Cardiac muscle cell (in vitro differentiated cells and primary cell): ENCODE data around the gene MX2. TPM values are rescaled to one million over a fixed set of nuclear protein-coding genes. Genes with fewer than 3 reads are reported as not detected.

Source experiments
- DNase-seq, 2 donors: peaks; one replicate each; pipeline versions ENCODE4 v3.0.0 to v3.0.0-alpha.2; 2010 to 2017; ENCODE audit warnings: low read depth in 1 of 2, low spot score in 1 of 2
- H3K27ac ChIP-seq: fragments of 200-600 bp; sonication (generic); 2 replicates; pipeline ENCODE4 v1.5.1; 2016
- H3K27me3 ChIP-seq: fragments of 200-600 bp; sonication (generic); 2 replicates; pipeline ENCODE4 v1.6.0; 2016; ENCODE audit warnings: control low read depth
- H3K36me3 ChIP-seq: fragments of 200-600 bp; sonication (generic); 2 replicates; pipeline ENCODE4 v1.5.1; 2016; ENCODE audit warnings: control low read depth
- H3K4me1 ChIP-seq: fragments of 200-600 bp; sonication (generic); 2 replicates; pipeline ENCODE4 v1.8.1; 2017; ENCODE audit warnings: low read depth, mild to moderate bottlenecking, mixed run types
- H3K4me3 ChIP-seq: fragments of 200-600 bp; sonication (generic); 2 replicates; pipeline ENCODE4 v1.5.1; 2016; ENCODE audit warnings: mild to moderate bottlenecking
- H3K9me3 ChIP-seq: fragments of 200-600 bp; sonication (generic); 2 replicates; pipeline ENCODE4 v1.5.1; 2017; ENCODE audit warnings: low read depth, mild to moderate bottlenecking, control low read depth
- polyA plus RNA-seq: library from polyadenylated mRNA; unstranded; fragments of >200 nt; fragmentation: Nextera tagmentation; extraction: Ambion mirVana; gene quantifications from 2 replicates; pipeline ENCODE4 v1.2.1, GENCODE V29; 2016
- total RNA-seq: library from RNA; depleted of rRNA; stranded (reverse); fragments of >200 nt; gene quantifications from 2 replicates; pipeline ENCODE4 v1.2.3, GENCODE V29; 2016
- TF ChIP-seq, protein P1 (sequence below): IDR thresholded peaks from 2 replicates; pipeline ENCODE4 v1.5.1; 2012; ENCODE audit warnings: low read depth, mild to moderate bottlenecking, low read length

The MX2 gene
- total and polyA plus RNA-seq, 2 experiments from 2014 or later, result 0.28 to 2.3 TPM

DNA sequence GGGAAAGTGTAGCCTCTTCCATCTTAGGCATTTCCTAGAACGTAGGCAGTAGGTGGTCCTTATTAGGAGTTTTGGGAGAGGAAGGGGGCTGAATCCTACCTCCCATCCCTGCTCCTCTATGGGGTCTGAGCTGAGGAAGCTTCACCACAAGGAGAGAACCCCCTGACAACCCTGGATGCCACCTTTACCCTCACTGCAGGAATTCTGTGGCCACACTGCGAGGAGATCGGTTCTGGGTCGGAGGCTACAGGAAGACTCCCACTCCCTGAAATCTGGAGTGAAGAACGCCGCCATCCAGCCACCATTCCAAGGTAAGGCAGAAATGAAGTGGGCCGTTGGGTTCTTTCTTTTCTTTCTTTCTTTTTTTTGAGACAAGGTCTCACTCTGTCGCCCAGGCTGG lies 65.7 kb downstream of the MX2 start:
- Histone ChIP-seq H3K4me3 (no peak overlapping the region), H3K9me3 (no peaks in the 10 kb centered on the region), H3K4me1 (no peaks in the 10 kb centered on the region), H3K27ac (no peak overlapping the region), H3K27me3 (peaks cover 74% of the 10 kb centered on the region), H3K36me3 (no peaks in the 10 kb centered on the region)
- TF ChIP-seq, protein P1, sequence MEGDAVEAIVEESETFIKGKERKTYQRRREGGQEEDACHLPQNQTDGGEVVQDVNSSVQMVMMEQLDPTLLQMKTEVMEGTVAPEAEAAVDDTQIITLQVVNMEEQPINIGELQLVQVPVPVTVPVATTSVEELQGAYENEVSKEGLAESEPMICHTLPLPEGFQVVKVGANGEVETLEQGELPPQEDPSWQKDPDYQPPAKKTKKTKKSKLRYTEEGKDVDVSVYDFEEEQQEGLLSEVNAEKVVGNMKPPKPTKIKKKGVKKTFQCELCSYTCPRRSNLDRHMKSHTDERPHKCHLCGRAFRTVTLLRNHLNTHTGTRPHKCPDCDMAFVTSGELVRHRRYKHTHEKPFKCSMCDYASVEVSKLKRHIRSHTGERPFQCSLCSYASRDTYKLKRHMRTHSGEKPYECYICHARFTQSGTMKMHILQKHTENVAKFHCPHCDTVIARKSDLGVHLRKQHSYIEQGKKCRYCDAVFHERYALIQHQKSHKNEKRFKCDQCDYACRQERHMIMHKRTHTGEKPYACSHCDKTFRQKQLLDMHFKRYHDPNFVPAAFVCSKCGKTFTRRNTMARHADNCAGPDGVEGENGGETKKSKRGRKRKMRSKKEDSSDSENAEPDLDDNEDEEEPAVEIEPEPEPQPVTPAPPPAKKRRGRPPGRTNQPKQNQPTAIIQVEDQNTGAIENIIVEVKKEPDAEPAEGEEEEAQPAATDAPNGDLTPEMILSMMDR, result no peak
- DNase-seq, result no peak

DNA sequence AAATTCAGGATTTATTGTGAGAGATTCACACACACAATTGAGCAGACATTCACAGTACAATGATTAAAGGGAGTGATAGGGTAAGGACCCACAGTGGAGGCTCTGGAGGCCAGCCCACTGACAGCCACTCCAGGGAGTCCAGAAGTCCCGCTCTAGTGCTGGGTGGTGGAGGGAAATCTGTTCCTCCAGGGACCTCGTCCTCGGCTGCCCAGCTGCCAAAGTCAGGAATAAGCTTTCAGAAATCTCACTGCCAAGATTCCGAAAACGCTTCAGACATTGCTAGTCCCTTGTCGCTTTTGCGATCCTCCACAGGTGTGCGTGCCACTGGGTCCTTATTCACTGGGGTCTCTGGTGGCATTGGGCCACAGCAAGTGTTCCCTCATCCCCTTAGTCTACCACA lies 66.5 kb downstream of the MX2 start:
- DNase-seq, result no peak
- H3K36me3 ChIP-seq, result no peaks in the 10 kb centered on the region
- TF ChIP-seq, protein P1, result no peak
- peaks cover 73% of the 10 kb centered on the region for H3K27me3 ChIP-seq
- no peaks in the 10 kb centered on the region for H3K4me1 ChIP-seq
- no peaks in the 10 kb centered on the region for H3K9me3 ChIP-seq
- no peak overlapping the region for H3K27ac ChIP-seq
- no peak overlapping the region for H3K4me3 ChIP-seq

DNA sequence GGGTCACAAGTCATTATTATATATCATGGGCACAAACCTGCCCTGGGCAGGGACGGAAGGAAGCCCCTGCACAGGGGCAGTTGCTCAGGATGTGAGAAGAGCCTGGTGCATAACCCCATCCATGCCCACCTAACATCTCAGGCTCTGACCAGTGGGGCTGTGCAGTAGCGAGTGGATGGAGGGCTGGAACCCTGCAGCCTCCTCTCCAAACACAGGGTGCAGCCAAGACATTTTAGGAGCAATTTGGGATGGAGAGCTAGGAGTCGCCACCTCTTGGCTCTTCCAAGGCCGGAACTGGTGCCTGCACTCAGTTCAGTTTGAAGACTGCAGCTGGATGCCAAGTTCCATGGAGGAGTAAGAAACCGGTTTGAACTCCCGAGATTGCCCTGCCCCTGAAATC lies 67.0 kb downstream of the MX2 start:
- H3K27me3 ChIP-seq, result peaks cover 69% of the 10 kb centered on the region

DNA sequence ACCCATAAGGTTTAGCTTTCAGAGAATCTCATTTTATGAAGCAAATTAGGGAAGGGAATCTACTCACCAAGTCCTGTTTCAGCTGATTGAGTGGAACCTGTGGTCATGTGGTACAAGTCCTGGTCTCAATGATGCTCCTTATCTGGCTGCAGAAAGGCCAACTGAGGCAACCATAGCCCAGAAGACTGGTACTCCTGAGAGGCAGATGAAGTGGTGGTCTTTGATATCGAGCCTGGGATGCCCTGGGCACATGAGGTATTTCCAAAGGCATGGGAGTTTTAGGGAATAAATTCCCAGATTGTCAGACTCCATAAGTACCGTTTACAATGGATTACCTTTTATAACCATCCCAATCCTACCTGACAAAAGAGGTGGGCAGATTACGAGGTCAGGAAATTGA lies 67.5 kb downstream of the MX2 start:
- Histone ChIP-seq H3K27me3 (peaks cover 64% of the 10 kb centered on the region), H3K36me3 (no peaks in the 10 kb centered on the region), H3K9me3 (no peaks in the 10 kb centered on the region), H3K27ac (no peak overlapping the region), H3K4me1 (no peaks in the 10 kb centered on the region), H3K4me3 (no peak overlapping the region)
- TF ChIP-seq, protein P1, result no peak
- DNase-seq, result no peak

More for the DNA sequence above, 67.0 kb downstream of the MX2 start:
- no peak overlapping the region for H3K4me3 ChIP-seq
- TF ChIP-seq, protein P1, result no peak
- no peaks in the 10 kb centered on the region for H3K4me1 ChIP-seq
- H3K36me3 ChIP-seq, result no peaks in the 10 kb centered on the region
- H3K27ac ChIP-seq, result no peak overlapping the region
- DNase-seq, result no peak
- H3K9me3 ChIP-seq, result no peaks in the 10 kb centered on the region

DNA sequence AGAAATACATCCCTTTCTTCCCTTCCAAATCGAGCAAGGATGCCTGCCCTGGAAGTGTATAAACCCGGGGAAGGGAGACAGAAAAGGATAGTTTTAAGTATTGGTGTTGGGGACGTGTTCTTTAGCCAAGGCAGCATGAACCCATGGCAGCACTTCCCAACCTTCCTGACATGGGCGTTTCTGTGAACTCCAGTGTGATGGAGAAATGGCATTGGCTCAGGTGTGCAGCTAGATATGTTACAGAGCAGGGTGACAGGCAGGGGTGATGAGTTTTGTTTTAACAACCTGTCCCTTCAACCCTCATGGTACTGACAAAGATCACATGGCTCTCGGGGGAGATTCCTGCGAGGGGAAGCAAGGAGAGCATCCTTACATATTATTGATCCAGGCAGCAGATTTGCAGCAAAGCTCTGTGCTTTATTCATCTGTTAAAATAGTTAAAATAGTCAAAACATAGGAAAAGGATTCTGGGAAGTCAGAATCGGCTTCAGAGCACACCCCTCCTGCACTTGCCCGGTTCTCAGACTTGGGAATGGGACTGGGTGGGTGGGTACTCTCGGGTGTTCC lies 68.2 kb downstream of the MX2 start:
- H3K4me3 ChIP-seq, result no peak overlapping the region

More for the DNA sequence above, 68.2 kb downstream of the MX2 start:
- peaks cover 57% of the 10 kb centered on the region for H3K27me3 ChIP-seq
- TF ChIP-seq, protein P1, result no peak
- no peak overlapping the region for H3K27ac ChIP-seq
- H3K36me3 ChIP-seq, result no peaks in the 10 kb centered on the region
- no peaks in the 10 kb centered on the region for H3K9me3 ChIP-seq
- H3K4me1 ChIP-seq, result no peaks in the 10 kb centered on the region
- no peak for DNase-seq
